Measurements from ENCODE around the gene LGR5.
"Not testable (repeated sequence)": the region's sequence is repeated elsewhere in the genome, so short reads cannot be mapped to it uniquely, and the experiment has no call there.

The LGR5 gene

GRCh38 chr12:71552728-71553501 lies 113.3 kb downstream of the LGR5 start:
- no peak for DNase-seq (ENCODE audit: low read depth)

- DNase-seq (ENCODE audit: low read depth) = no peak
These were observed 115.6 kb downstream of the LGR5 start for GRCh38 chr12:71555191-71555590.

DNA sequence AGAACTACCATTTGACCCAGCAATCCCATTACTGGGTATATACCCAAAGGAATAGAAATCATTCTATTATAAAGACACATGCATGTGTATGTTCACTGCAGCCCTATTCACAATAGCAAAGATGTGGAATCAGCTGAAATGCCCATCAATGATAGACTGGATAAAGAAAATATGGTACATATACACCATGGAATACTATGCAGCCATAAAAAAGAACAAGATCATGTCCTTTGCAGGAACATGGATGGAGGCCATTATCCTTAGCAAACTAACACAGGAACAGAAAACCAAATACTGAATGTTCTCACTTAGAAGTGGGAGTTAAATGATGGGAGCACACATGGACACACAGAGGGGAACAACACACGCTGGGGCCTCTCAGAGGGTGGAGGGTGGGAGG lies 116.2 kb downstream of the LGR5 start:
- not testable (repeated sequence) for DNase-seq (ENCODE audit: low read depth)

- no peak for DNase-seq (ENCODE audit: low read depth)
These were observed 116.8 kb downstream of the LGR5 start for GRCh38 chr12:71556448-71556847.

GRCh38 chr12:71556875-71557274 lies 117.3 kb downstream of the LGR5 start:
- DNase-seq (ENCODE audit: low read depth) = peak; percentile 94

DNA sequence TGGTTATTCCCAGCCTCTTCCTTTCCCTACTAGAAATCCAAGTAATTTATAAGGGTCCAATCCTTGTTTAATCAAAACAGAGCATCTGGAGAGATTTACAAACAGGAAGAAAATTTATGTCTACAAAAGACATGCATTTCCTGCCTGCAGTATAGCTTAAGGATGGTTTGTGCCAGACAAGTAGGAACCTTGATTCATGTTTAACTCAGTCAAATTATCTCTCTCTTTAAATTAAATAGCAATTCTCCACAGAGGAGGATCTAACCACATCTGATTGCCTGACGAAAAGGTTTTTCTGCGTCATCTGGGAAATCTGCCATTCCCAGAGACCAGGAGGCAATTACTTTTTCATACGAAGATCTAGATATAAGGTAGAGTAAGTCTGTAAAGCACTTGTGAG lies 118.8 kb downstream of the LGR5 start:
- no peak for DNase-seq (ENCODE audit: low read depth)

- DNase-seq (ENCODE audit: low read depth) = no peak
These were observed 123.3 kb downstream of the LGR5 start for GRCh38 chr12:71562676-71563595.

- no peak for DNase-seq (ENCODE audit: low read depth)
These were observed 125.9 kb downstream of the LGR5 start for GRCh38 chr12:71565535-71565934.

DNA sequence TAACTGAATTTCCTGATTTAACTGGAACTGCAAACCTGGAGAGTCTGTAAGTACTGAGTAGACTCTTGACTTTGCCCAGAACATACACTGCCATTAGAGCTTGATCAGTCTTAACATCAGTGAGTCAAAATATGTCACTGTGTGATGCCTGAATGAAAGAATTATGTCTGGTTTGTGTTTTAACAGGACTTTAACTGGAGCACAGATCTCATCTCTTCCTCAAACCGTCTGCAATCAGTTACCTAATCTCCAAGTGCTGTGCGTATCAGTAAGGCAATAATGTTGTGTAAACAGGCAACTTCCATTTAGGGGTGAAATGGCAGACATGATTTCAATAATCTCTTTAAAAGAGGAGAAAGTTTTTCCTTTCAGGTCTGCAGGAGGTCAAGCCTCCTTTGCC lies 127.1 kb downstream of the LGR5 start:
- DNase-seq (ENCODE audit: low read depth) = no peak

GRCh38 chr12:71567537-71567936 lies 127.9 kb downstream of the LGR5 start:
- DNase-seq (ENCODE audit: low read depth) = no peak

DNA sequence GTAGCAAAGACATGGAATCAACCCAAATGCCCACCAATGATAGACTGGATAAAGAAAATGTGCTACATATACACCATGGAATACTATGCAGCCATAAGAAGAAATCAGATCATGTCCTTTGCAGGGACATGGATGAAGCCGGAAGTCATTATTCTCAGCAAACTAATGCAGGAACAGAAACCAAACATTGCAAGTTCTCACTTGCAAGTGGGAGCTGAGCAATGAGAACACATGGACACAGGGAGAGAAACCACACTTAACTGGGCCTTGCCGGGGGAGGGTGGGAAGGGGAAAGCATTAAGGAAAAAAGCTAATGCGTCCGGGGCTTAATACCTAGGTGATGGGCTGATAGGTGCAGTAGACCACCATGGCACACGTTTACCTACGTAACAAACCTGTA lies 130.3 kb downstream of the LGR5 start:
- not testable (repeated sequence) for DNase-seq (ENCODE audit: low read depth)

DNA sequence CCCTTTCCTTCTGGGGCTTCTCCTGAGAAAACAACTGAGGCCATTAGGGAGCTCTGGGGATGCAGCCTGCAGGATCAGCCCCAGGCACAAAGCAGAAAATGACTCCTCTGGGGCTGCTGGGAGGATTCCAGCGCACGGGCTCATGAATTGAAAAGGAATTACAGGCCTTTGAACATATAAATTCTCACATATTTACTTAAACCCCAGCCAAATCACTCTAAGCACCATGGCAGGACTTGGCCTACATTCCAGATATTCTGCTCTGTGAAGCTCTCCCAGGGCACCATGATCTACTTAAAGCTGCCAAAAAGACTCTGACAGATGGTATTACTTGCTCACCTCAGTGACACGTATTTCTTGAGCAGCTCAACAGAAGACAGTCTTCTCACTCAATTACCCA lies 136.9 kb downstream of the LGR5 start:
- no peak for DNase-seq (ENCODE audit: low read depth)

DNA sequence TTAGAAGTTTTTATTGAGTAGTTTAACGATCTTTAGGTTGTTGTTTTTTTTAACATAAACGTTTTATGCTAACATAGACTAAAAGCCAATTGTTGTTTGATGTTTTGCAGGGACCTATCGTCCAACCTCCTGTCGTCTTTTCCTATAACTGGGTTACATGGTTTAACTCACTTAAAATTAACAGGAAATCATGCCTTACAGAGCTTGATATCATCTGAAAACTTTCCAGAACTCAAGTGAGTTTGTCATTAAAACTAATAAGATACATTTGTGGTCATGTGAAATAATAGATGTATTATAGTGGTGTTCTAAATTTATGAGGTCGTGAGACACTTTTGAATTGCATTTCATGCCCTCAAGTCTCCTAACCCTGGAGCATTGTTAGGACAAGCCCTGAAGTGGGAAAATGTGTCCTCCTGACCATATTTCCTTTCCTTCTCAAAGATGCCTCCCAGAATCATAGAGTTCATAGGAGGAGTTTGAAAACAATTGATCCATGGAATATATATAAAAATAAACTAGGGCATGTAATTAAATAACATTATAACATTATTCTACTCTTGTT lies 139.2 kb downstream of the LGR5 start:
- DNase-seq (ENCODE audit: low read depth) = no peak

GRCh38 chr12:71581206-71581605 lies 141.6 kb downstream of the LGR5 start:
- no peak for DNase-seq (ENCODE audit: low read depth)

GRCh38 chr12:71582925-71583324 lies 143.3 kb downstream of the LGR5 start:
- DNase-seq (ENCODE audit: low read depth) = no peak

GRCh38 chr12:71584356-71584755 lies 144.8 kb downstream of the LGR5 start:
- no peak for DNase-seq (ENCODE audit: low read depth)

DNA sequence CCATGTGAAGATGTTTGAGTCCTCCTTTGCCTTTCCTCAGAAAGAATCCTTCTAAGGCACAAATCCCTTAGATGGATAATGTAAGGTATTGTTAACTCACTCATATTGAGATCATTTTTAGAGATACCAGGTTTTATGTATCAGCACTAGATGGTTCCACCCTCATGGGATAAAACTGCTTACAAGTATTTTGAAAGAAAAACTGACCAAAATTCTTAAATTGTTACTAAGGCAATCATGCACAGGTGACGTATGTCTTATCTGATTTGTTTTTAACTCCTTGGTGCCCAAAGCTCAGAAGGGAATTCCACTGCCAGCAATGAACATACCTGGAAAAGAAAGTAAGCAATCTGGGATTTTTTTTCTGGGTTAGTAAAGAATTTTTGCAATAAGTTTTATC lies 145.6 kb downstream of the LGR5 start:
- no peak for DNase-seq (ENCODE audit: low read depth)

DNA sequence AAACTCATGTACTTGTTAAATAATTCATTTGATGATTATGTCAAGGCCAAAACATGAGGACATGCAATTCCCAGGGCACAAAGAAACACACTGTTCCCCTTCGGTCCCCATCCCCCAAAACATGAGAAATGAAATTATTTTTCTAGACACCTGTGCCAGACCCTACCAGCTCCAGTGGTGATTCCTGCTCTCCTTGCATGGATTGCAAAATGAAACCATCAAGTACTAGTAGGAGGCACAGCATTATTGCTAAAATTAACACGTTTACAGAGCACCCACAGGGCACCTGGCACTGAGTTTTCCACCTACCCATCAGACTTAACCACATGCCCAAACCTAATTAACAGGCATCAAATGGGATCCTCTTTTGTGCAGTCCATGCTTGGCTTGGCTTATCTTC lies 147.4 kb downstream of the LGR5 start:
- no peak for DNase-seq (ENCODE audit: low read depth)

- peak; percentile 66 for DNase-seq (ENCODE audit: low read depth)
These were observed 149.9 kb downstream of the LGR5 start for GRCh38 chr12:71589478-71589881.

DNA sequence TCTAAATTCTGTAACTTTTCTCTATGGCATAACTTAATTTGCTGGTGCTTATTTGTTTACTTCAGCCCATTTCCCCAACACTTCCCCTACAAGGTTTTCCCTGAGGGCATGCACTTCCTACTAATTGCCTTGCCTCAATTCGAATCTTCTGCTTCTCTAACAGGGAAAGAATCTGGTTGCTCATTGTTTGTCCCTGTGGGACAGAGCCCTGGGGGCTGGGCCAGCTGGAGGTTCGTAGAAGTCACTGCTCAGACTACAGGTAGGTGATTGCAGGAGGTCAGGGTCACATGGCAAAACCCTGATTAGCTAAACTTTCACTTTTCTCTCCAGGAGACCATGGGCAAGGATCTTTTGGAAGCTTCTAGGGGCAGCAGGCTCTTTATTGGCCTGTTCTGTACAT lies 152.0 kb downstream of the LGR5 start:
- DNase-seq (ENCODE audit: low read depth) = no peak

DNA sequence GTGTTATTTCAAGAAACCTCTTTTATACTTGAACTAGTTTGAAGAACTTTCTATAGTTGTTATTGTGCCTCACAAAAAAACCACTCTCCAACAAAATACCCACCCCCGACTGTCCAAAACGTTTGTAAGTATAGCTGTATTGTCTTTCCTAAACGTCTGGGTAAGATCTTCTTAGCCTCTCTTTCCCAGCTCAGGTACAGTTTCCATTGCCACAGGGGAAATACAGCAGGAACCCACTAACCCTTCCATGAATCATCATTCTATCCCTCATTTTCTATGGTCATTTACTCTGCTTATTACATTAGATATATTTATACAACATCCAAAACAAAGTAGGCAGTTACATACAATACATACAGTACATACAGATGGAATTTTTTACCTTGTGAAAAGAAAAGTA lies 153.2 kb downstream of the LGR5 start:
- no peak for DNase-seq (ENCODE audit: low read depth)

- DNase-seq (ENCODE audit: low read depth) = no peak
These were observed 154.8 kb downstream of the LGR5 start for GRCh38 chr12:71594214-71594948.
